H1 (cell line): ENCODE measurements around the gene CYP4V2. TPM values are rescaled to one million over a fixed set of nuclear protein-coding genes. Genes with fewer than 3 reads are reported as not detected.

Source experiments
- NANOG ChIP-seq: IDR thresholded peaks from 2 replicates; pipeline ENCODE4 v1.6.1; 2011; ENCODE audit warnings: low read length, low read depth, mild to moderate bottlenecking, inconsistent platforms; ENCODE audit not compliant: insufficient read depth, poor library complexity, severe bottlenecking
- SP1 ChIP-seq: IDR thresholded peaks from 2 replicates; pipeline ENCODE4 v1.6.1; 2011; ENCODE audit warnings: low read depth, low read length
- USF2 ChIP-seq: IDR thresholded peaks from 2 replicates; pipeline ENCODE4 v1.6.1; 2011; ENCODE audit warnings: low read length, improper control_type of control experiment
- polyA plus RNA-seq, 7 experiments: library from polyadenylated mRNA; depleted of rRNA in 3 of 7; stranded (reverse) in 5 of 7; unstranded in 2 of 7; fragments of >200 nt in 5 of 7; fragments of 200-250 nt in 2 of 7; gene quantifications; 1 replicate in 5 of 7; 2 replicates in 1 of 7; 4 replicates in 1 of 7; pipeline versions ENCODE4 v1.2.1 to v1.2.3, GENCODE V29; 2011 to 2013; ENCODE audit warnings: missing spikeins in 2 of 7, mixed read lengths in 2 of 7
- total RNA-seq: library from RNA; stranded (reverse); fragmentation: NEBNext Ultra II Directional; extraction: Animal tissue kit (Norgen Biotek cat#: 25700); gene quantifications from 2 replicates; pipeline ENCODE4 v1.2.1, GENCODE V29; 2021

Gene CYP4V2
- total and polyA plus RNA-seq, 2 of the 8 experiments (the other 6 are each of a cell fraction or from before 2014, with no cell fraction given): 0.65 to 1.0 TPM

GRCh38 chr4:186169333-186169944 lies 21.9 kb upstream of the CYP4V2 start (continued):
- no peak for TF ChIP-seq USF2
- TF ChIP-seq SP1: no peak
- no peak for TF ChIP-seq NANOG
